Naive thymus-derived CD8-positive, alpha-beta T cell (primary cell): ENCODE results near the gene ACVR2B. TPM values are rescaled to one million over a fixed set of nuclear protein-coding genes. Genes with fewer than 3 reads are reported as not detected.

Experiments used
- ATAC-seq, 2 donors: fragments of 150-1000 bp; cut with Tn5 transposase in 1 of 2; sonication (Bioruptor Pico), chemical (Tn5 transposase) in 1 of 2; 1 replicate in 1 of 2; 2 replicates in 1 of 2; pipeline ENCODE4 v1.10.0; 2021; ENCODE audit warnings: mild to moderate bottlenecking in 2 of 2, moderate library complexity in 2 of 2
- POLR2A ChIA-PET: fragments of 350-600 bp; sonication (Branson Sonifier 250); formaldehyde crosslinking; loops from one replicate; lab custom pipeline; 2021; ENCODE audit warnings: antibody characterized with exemption; lab: Charles Lee
- DNase-seq, 10 donors: peaks; one replicate each; pipeline versions ENCODE4 v3.0.0 to v3.0.0-alpha.2; 2020 to 2022
- H3K27ac Mint-ChIP-seq, 10 donors: one replicate each; pipeline ENCODE4 v1.8.0; 2020 to 2022; ENCODE audit warnings: mild to moderate bottlenecking in 10 of 10, mixed read lengths in 10 of 10, moderate library complexity in 4 of 10, inconsistent platforms in 1 of 10
- H3K27me3 Mint-ChIP-seq, 5 donors: one replicate each; pipeline ENCODE4 v1.8.0; 2021 to 2022; ENCODE audit warnings: mixed read lengths in 5 of 5
- H3K36me3 Mint-ChIP-seq, 3 donors: one replicate each; pipeline ENCODE4 v1.8.0; 2020 to 2022; ENCODE audit warnings: mixed read lengths in 3 of 3, mild to moderate bottlenecking in 2 of 3, inconsistent platforms in 1 of 3
- H3K4me1 Mint-ChIP-seq, 4 donors: one replicate each; pipeline ENCODE4 v1.8.0; 2021 to 2022; ENCODE audit warnings: mixed read lengths in 4 of 4
- H3K4me3 Mint-ChIP-seq, 10 donors: one replicate each; pipeline ENCODE4 v1.8.0; 2020 to 2022; ENCODE audit warnings: mild to moderate bottlenecking in 10 of 10, mixed read lengths in 10 of 10, moderate library complexity in 6 of 10, inconsistent platforms in 1 of 10
- H3K9me3 Mint-ChIP-seq, 9 donors: one replicate each; pipeline ENCODE4 v1.8.0; 2020 to 2022; ENCODE audit warnings: mixed read lengths in 9 of 9, mild to moderate bottlenecking in 3 of 9, inconsistent platforms in 1 of 9, moderate library complexity in 1 of 9
- polyA plus RNA-seq, 3 donors: library from polyadenylated mRNA; unstranded; fragments of 300-500 nt; fragmentation: Illumina TruSeq; gene quantifications; one replicate each; pipeline ENCODE4 v1.2.3, GENCODE V29; 2021
- total RNA-seq, 8 experiments: library from RNA in 2 of 8; stranded (reverse) in 2 of 8; gene quantifications; one replicate each; pipeline ENCODE4 v1.2.3 and lab custom pipeline; 2021 to 2026

ACVR2B gene
- total and polyA plus RNA-seq, 5 experiments from 2014 or later = 0.69 to 16.1 (median 1.9) TPM

GRCh38 chr3:38496131-38496910, 42.6 kb downstream of the ACVR2B start, which contains the start of gene EXOG:
Gene EXOG, plus strand, starts transcription at chr3:38496340. Its CDS starts 28 bp downstream, at chr3:38496368.
- Mint-ChIP-seq H3K27ac (peak within 1 kb of the TSS; percentile 83 to 97 (median 90)), H3K4me3 (peak within 1 kb of the TSS; percentile 88 to 99 (median 97))

GRCh38 chr3:38497031-38497430, 43.3 kb downstream of the ACVR2B start:
- POLR2A ChIA-PET = interaction anchor here (1.1 to 1.8 kb wide), 4 partner anchors 14 to 332 kb away, joined by 4 to 8 read pairs (median 6); partner anchors contain the start of gene OXSR1
- no peaks in the 10 kb centered on the region for H3K27me3 Mint-ChIP-seq
- H3K36me3 Mint-ChIP-seq = peaks cover 0 to 28% (median 0%) of the 10 kb centered on the region in 3 donors
- no peak for ATAC-seq
- DNase-seq = no peak
- H3K27ac Mint-ChIP-seq = peak overlapping the region in 8 of 10 donors; percentile 61 to 97 (median 86)
- H3K9me3 Mint-ChIP-seq = no peaks in the 10 kb centered on the region
- peak overlapping the region; percentile 88 to 99 (median 97) for H3K4me3 Mint-ChIP-seq
- H3K4me1 Mint-ChIP-seq = peaks cover 13 to 26% (median 22%) of the 10 kb centered on the region in 4 donors

More at GRCh38 chr3:38496131-38496910, 42.6 kb downstream of the ACVR2B start, which contains the start of gene EXOG:
- POLR2A ChIA-PET = interaction anchor here (0.6 to 1.8 kb wide), 9 partner anchors 15 to 534 kb away, joined by 3 to 8 read pairs (median 3); partner anchors contain the start of genes ACAA1, OXSR1 and XYLB
- H3K27me3 Mint-ChIP-seq = no peaks in the 10 kb centered on the region
- H3K4me1 Mint-ChIP-seq = peaks cover 13 to 26% (median 22%) of the 10 kb centered on the region in 4 donors
- DNase-seq (peak; percentile 86 to 97 (median 91)), ATAC-seq (peak; percentile 91 to 94)
- peaks cover 0 to 21% (median 0%) of the 10 kb centered on the region in 3 donors for H3K36me3 Mint-ChIP-seq
- H3K9me3 Mint-ChIP-seq = no peaks in the 10 kb centered on the region

GRCh38 chr3:38500688-38501417, 47.2 kb downstream of the ACVR2B start:
- peaks cover 13 to 26% (median 21%) of the 10 kb centered on the region in 4 donors for H3K4me1 Mint-ChIP-seq
- no peaks in the 10 kb centered on the region for H3K9me3 Mint-ChIP-seq
- peak overlapping the region in 2 of 10 donors; percentile 18 to 25 for H3K27ac Mint-ChIP-seq
- POLR2A ChIA-PET = no interaction called here
- H3K36me3 Mint-ChIP-seq = peaks cover 0 to 60% (median 10%) of the 10 kb centered on the region in 3 donors
- DNase-seq (no peak), ATAC-seq (no peak)
- no peak overlapping the region for H3K4me3 Mint-ChIP-seq
- H3K27me3 Mint-ChIP-seq = no peaks in the 10 kb centered on the region

- DNase-seq (no peak), ATAC-seq (no peak)
- peak overlapping the region in 2 of 10 donors; percentile 3 to 31 for H3K27ac Mint-ChIP-seq
- H3K4me1 Mint-ChIP-seq = no peaks in the 10 kb centered on the region
- H3K27me3 Mint-ChIP-seq = no peaks in the 10 kb centered on the region
- H3K9me3 Mint-ChIP-seq = no peaks in the 10 kb centered on the region
- H3K4me3 Mint-ChIP-seq = no peak overlapping the region
- H3K36me3 Mint-ChIP-seq = peaks cover 0 to 80% (median 23%) of the 10 kb centered on the region in 3 donors
- POLR2A ChIA-PET = no interaction called here
Observed at GRCh38 chr3:38507120-38507519, 53.4 kb downstream of the ACVR2B start.

- H3K27ac Mint-ChIP-seq = peak overlapping the region in 1 of 10 donors; percentile 36
- POLR2A ChIA-PET = no interaction called here
- H3K36me3 Mint-ChIP-seq = peaks cover 0 to 77% (median 14%) of the 10 kb centered on the region in 3 donors
- H3K4me3 Mint-ChIP-seq = no peak overlapping the region
- H3K27me3 Mint-ChIP-seq = no peaks in the 10 kb centered on the region
- H3K4me1 Mint-ChIP-seq = no peaks in the 10 kb centered on the region
- ATAC-seq (no peak), DNase-seq (no peak)
- no peaks in the 10 kb centered on the region for H3K9me3 Mint-ChIP-seq
Observed at GRCh38 chr3:38509732-38510131, 56.0 kb downstream of the ACVR2B start.

- no peaks in the 10 kb centered on the region for H3K27me3 Mint-ChIP-seq
- DNase-seq = no peak
- H3K4me3 Mint-ChIP-seq = no peak overlapping the region
- H3K36me3 Mint-ChIP-seq = peaks cover 0 to 77% (median 19%) of the 10 kb centered on the region in 3 donors
- H3K27ac Mint-ChIP-seq = peak overlapping the region in 1 of 10 donors; percentile 59
- POLR2A ChIA-PET = interaction anchor here (1.8 kb wide), 1 partner anchor 14 kb away, joined by 6 read pairs; no protein-coding TSS in a partner anchor
- H3K9me3 Mint-ChIP-seq = no peaks in the 10 kb centered on the region
- ATAC-seq = no peak
- no peaks in the 10 kb centered on the region for H3K4me1 Mint-ChIP-seq
Observed at GRCh38 chr3:38510631-38511030, 56.9 kb downstream of the ACVR2B start.

- Mint-ChIP-seq H3K9me3 (no peaks in the 10 kb centered on the region), H3K36me3 (peaks cover 0 to 73% (median 16%) of the 10 kb centered on the region in 3 donors), H3K27me3 (no peaks in the 10 kb centered on the region), H3K27ac (no peak overlapping the region), H3K4me3 (no peak overlapping the region), H3K4me1 (no peaks in the 10 kb centered on the region)
- no peak for DNase-seq
- POLR2A ChIA-PET = interaction anchor here (1.8 kb wide), 1 partner anchor 15 kb away, joined by 6 read pairs; no protein-coding TSS in a partner anchor
- no peak for ATAC-seq
Observed at GRCh38 chr3:38511546-38511945, 57.9 kb downstream of the ACVR2B start.

- DNase-seq (no peak), ATAC-seq (no peak)
- Mint-ChIP-seq H3K4me3 (no peak overlapping the region), H3K9me3 (no peaks in the 10 kb centered on the region), H3K36me3 (peaks cover 0 to 51% (median 7%) of the 10 kb centered on the region in 3 donors), H3K4me1 (peaks cover 11 to 27% (median 22%) of the 10 kb centered on the region in 4 donors), H3K27me3 (no peaks in the 10 kb centered on the region), H3K27ac (no peak overlapping the region)
- POLR2A ChIA-PET = no interaction called here
Observed at GRCh38 chr3:38515367-38515766, 61.7 kb downstream of the ACVR2B start.

GRCh38 chr3:38516669-38517068, 63.0 kb downstream of the ACVR2B start:
- DNase-seq (no peak), ATAC-seq (no peak)
- Mint-ChIP-seq H3K27ac (peak overlapping the region in 3 of 10 donors; percentile 2 to 5 (median 4)), H3K9me3 (no peaks in the 10 kb centered on the region), H3K36me3 (peaks cover 0 to 40% (median 7%) of the 10 kb centered on the region in 3 donors), H3K4me3 (no peak overlapping the region), H3K4me1 (peaks cover 15 to 40% (median 34%) of the 10 kb centered on the region in 4 donors), H3K27me3 (no peaks in the 10 kb centered on the region)
- POLR2A ChIA-PET = no interaction called here

- peak overlapping the region in 3 of 10 donors; percentile 13 to 76 (median 56) for H3K4me3 Mint-ChIP-seq
- no peaks in the 10 kb centered on the region for H3K27me3 Mint-ChIP-seq
- ATAC-seq = no peak
- peak overlapping the region; percentile 2 to 95 (median 86) for H3K27ac Mint-ChIP-seq
- peaks cover 0 to 48% (median 13%) of the 10 kb centered on the region in 3 donors for H3K36me3 Mint-ChIP-seq
- H3K4me1 Mint-ChIP-seq = peaks cover 15 to 42% (median 34%) of the 10 kb centered on the region in 4 donors
- DNase-seq = no peak
- POLR2A ChIA-PET = interaction anchor here (1.3 kb wide), 1 partner anchor 23 kb away, joined by 3 read pairs; the partner anchor contains the start of gene EXOG
- H3K9me3 Mint-ChIP-seq = no peaks in the 10 kb centered on the region
Observed at GRCh38 chr3:38519000-38519399, 65.3 kb downstream of the ACVR2B start.

GRCh38 chr3:38519651-38520050, 66.0 kb downstream of the ACVR2B start:
- H3K9me3 Mint-ChIP-seq = no peaks in the 10 kb centered on the region

More at GRCh38 chr3:38519651-38520050, 66.0 kb downstream of the ACVR2B start:
- POLR2A ChIA-PET = interaction anchor here (1.0 to 2.3 kb wide), 3 partner anchors 23 to 382 kb away, joined by 3 to 8 read pairs (median 4); partner anchors contain the start of genes ACAA1 and EXOG
- Mint-ChIP-seq H3K27me3 (no peaks in the 10 kb centered on the region), H3K36me3 (peaks cover 0 to 48% (median 19%) of the 10 kb centered on the region in 3 donors), H3K4me3 (peak overlapping the region; percentile 2 to 76 (median 56)), H3K4me1 (peaks cover 15 to 42% (median 34%) of the 10 kb centered on the region in 4 donors), H3K27ac (peak overlapping the region; percentile 2 to 95 (median 88))
- peak; percentile 94 to 95 for ATAC-seq
- DNase-seq = peak in 8 of 10 donors; percentile 12 to 81 (median 44)
